ENCODE measurements around the gene TMEM132D. TPM values are rescaled to one million over a fixed set of nuclear protein-coding genes. Genes with fewer than 3 reads are reported as not detected.

Gene TMEM132D
- total RNA-seq, 4 donors from 2014 or later = 0.15 to 0.94 TPM; not detected in 2

DNA sequence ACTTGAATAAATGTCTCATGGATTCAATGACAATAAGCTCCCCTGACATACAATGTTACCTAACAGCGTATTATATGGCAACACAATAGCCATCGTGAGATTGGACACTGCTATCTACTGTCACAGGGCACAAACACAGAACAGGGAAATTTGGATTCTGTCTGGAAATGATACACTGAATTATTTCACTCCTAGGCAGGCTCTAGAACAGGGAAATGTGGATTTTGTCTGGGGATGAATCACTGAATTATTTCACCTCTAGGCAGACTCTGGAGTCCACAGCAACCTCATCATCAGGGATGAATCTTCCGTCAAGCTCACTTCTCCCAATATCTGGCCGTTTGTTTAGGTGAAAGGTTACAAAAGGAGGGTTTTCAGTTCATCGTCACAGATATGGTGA lies 288.8 kb downstream of the TMEM132D start:
- H3K27me3 ChIP-seq = peaks cover 15% of the 10 kb centered on the region
- no peaks in the 10 kb centered on the region for H3K4me1 ChIP-seq
- no peaks in the 10 kb centered on the region for H3K9me3 ChIP-seq
- no peak overlapping the region for H3K4me3 ChIP-seq
- no peak overlapping the region for H3K27ac ChIP-seq
- ATAC-seq = no peak
- TF ChIP-seq POLR2AphosphoS5 (IDR thresholded peaks at IDR 0.05) (no peak), EP300 (IDR thresholded peaks at IDR 0.05) (no peak), POLR2A (IDR thresholded peaks at IDR 0.05) (no peak)
- TF ChIP-seq, protein P1, sequence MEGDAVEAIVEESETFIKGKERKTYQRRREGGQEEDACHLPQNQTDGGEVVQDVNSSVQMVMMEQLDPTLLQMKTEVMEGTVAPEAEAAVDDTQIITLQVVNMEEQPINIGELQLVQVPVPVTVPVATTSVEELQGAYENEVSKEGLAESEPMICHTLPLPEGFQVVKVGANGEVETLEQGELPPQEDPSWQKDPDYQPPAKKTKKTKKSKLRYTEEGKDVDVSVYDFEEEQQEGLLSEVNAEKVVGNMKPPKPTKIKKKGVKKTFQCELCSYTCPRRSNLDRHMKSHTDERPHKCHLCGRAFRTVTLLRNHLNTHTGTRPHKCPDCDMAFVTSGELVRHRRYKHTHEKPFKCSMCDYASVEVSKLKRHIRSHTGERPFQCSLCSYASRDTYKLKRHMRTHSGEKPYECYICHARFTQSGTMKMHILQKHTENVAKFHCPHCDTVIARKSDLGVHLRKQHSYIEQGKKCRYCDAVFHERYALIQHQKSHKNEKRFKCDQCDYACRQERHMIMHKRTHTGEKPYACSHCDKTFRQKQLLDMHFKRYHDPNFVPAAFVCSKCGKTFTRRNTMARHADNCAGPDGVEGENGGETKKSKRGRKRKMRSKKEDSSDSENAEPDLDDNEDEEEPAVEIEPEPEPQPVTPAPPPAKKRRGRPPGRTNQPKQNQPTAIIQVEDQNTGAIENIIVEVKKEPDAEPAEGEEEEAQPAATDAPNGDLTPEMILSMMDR (IDR thresholded peaks at IDR 0.05) = no peak
- WGBS, 2 donors (ENCODE audit: low coverage in 1 of 2) = 50 to 70% methylated on average over 5 of the region's 5 CpGs
- H3K36me3 ChIP-seq = no peaks in the 10 kb centered on the region

DNA sequence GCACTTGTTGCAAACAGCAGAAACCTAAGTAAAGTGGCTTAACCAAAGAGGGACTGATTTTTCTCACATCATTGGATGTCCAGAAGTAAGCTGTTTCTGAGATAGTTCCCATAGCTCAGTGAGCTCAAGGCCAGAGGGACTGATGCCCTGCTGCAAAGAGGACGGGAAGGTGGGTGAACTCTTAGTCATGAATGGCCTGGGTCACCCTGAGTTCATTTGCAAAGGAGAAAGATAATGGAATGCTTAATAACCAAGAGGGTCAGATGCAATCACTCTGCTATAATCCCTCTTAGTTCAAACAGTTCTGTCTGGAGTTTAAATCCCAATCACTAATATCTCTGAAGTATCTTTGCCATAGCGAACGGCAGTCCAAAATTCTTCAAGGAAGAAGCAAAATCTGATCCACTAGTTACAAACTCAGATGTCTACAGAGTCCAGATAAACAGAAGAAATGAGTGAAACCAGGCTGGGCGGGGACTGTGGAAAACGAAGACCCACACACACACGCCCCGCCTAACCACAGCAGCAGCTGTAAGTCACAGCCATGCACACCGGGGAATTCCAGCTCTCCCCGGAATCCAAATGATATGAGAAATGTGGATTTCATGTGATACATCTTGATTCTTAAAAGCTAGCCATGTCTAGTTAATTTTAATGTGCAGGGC lies 289.5 kb downstream of the TMEM132D start:
- TF ChIP-seq, protein P1 (IDR thresholded peaks at IDR 0.05) = no peak
- TF ChIP-seq POLR2A (IDR thresholded peaks at IDR 0.05) = no peak
- TF ChIP-seq EP300 (IDR thresholded peaks at IDR 0.05) = no peak
- TF ChIP-seq POLR2AphosphoS5 (IDR thresholded peaks at IDR 0.05) = no peak
- no peak for ATAC-seq
- Histone ChIP-seq H3K36me3 (no peaks in the 10 kb centered on the region), H3K9me3 (no peaks in the 10 kb centered on the region), H3K27ac (no peak overlapping the region), H3K27me3 (peaks cover 21% of the 10 kb centered on the region), H3K4me1 (no peaks in the 10 kb centered on the region), H3K4me3 (no peak overlapping the region)
- WGBS, 2 donors (ENCODE audit: low coverage in 1 of 2) = 19 to 27% methylated on average over 8 to 9 of the region's 9 CpGs

DNA sequence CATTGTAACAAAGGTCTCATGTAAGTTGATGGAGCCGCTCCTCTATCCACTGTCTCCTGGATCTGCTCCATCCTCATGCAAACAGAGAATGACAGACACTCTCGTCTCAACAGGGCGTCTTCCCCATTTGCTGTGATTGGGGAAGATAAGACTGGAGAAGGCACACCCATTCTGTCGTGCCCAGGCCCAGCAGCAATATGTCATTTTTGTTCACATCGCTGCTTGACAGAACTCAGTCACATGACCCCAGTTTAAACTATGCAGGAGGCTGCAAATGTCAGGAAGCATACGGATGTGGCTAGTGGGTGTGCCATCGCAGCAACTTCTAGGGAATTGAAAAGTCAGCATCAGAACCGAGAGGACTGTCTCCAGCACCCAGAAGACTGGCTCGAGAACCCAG lies 290.5 kb downstream of the TMEM132D start:
- no peak overlapping the region for H3K4me3 ChIP-seq
- no peak for ATAC-seq

DNA sequence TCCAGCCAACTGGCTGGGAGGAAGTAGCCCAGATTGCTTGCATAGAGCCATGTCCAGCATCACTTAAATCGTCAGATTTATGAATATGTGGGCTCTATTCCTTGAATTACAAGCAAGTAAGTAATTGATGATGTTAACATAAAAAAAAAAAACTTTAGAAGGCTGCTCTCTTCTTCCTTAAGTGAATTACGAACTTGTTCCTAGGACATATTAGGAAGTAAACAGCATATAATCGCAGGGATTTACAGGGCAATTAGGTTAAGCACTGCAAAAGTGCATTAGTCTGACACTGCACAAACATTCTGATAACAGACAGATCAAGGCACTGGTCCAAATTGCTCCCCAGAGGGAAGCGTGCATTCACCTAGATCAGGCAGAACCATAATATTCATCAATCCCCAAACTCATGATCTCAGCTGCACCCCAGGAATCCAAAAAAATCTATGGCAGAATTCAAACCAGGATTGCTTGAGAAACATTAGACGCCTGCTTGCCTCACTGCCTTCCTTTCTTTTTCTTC lies 293.2 kb downstream of the TMEM132D start:
- TF ChIP-seq EP300 (IDR thresholded peaks at IDR 0.05) = no peak
- TF ChIP-seq, protein P1 (IDR thresholded peaks at IDR 0.05) = no peak
- no peak for TF ChIP-seq POLR2A (IDR thresholded peaks at IDR 0.05)
- TF ChIP-seq POLR2AphosphoS5 (IDR thresholded peaks at IDR 0.05) = no peak
- Histone ChIP-seq H3K9me3 (no peaks in the 10 kb centered on the region), H3K4me3 (no peak overlapping the region), H3K27me3 (peaks cover 28% of the 10 kb centered on the region), H3K36me3 (no peaks in the 10 kb centered on the region), H3K27ac (no peak overlapping the region), H3K4me1 (no peaks in the 10 kb centered on the region)
- WGBS, 2 donors (ENCODE audit: low coverage in 1 of 2) = 31 to 65% methylated on average over 5 of the region's 5 CpGs
- ATAC-seq = no peak

More for the DNA sequence above, 290.5 kb downstream of the TMEM132D start:
- 56 to 68% methylated on average over 6 to 7 of the region's 9 CpGs for WGBS, 2 donors (ENCODE audit: low coverage in 1 of 2)
- Histone ChIP-seq H3K4me1 (no peaks in the 10 kb centered on the region), H3K9me3 (no peaks in the 10 kb centered on the region), H3K36me3 (no peaks in the 10 kb centered on the region), H3K27me3 (peaks cover 25% of the 10 kb centered on the region), H3K27ac (no peak overlapping the region)
- TF ChIP-seq, protein P1 (IDR thresholded peaks at IDR 0.05) = no peak
- TF ChIP-seq POLR2AphosphoS5 (IDR thresholded peaks at IDR 0.05) = no peak
- no peak for TF ChIP-seq EP300 (IDR thresholded peaks at IDR 0.05)
- no peak for TF ChIP-seq POLR2A (IDR thresholded peaks at IDR 0.05)

DNA sequence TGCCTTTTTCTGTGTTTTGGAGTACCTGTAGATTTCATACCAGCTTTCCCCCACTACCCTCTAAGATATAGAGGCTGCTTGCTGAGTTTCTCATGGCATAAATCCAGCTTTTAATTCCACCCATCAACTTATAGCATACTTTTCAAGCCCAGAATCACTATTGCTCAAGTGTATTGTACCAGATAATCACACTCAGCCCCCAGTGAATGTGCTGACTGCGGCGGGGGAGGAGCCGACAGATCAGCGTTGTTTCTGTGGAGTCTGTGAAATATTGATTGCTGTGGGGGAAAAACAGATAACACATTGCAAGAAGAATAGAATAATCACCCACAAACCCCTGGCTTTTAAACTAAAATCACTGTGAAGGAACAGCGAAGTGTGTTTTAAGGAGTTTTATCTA lies 296.1 kb downstream of the TMEM132D start:
- H3K9me3 ChIP-seq = no peaks in the 10 kb centered on the region
- ATAC-seq = no peak
- H3K36me3 ChIP-seq = no peaks in the 10 kb centered on the region
- H3K27me3 ChIP-seq = peaks cover 17% of the 10 kb centered on the region
- no peak overlapping the region for H3K4me3 ChIP-seq
- no peak for TF ChIP-seq EP300 (IDR thresholded peaks at IDR 0.05)
- TF ChIP-seq POLR2AphosphoS5 (IDR thresholded peaks at IDR 0.05) = no peak
- TF ChIP-seq, protein P1 (IDR thresholded peaks at IDR 0.05) = no peak
- 27 to 31% methylated on average over 5 of the region's 5 CpGs for WGBS, 2 donors (ENCODE audit: low coverage in 1 of 2)
- no peak overlapping the region for H3K27ac ChIP-seq
- H3K4me1 ChIP-seq = no peaks in the 10 kb centered on the region

Measured in gastroesophageal sphincter (tissue), 4 donors.